AG09309 (cell line): ENCODE data around the gene AAK1.
"Not testable (repeated sequence)": the region's sequence is repeated elsewhere in the genome, so short reads cannot be mapped to it uniquely, and the experiment has no call there.

Source experiments
- DNase-seq: peaks from one replicate; pipeline ENCODE4 v3.0.0-alpha.2; 2010; ENCODE audit warnings: low read depth
- H3K4me3 ChIP-seq: 2 replicates; pipeline ENCODE4 v1.5.1; 2011; ENCODE audit warnings: mild to moderate bottlenecking, low read depth, low read length, moderate library complexity; ENCODE audit not compliant: control insufficient read depth
- CTCF ChIP-seq: IDR thresholded peaks from 2 replicates; pipeline ENCODE4 v1.5.1; 2011; ENCODE audit warnings: mild to moderate bottlenecking, low read depth, low read length, inconsistent platforms; ENCODE audit not compliant: insufficient read depth, control insufficient read depth; ENCODE audit errors: missing control alignments

Gene AAK1

DNA sequence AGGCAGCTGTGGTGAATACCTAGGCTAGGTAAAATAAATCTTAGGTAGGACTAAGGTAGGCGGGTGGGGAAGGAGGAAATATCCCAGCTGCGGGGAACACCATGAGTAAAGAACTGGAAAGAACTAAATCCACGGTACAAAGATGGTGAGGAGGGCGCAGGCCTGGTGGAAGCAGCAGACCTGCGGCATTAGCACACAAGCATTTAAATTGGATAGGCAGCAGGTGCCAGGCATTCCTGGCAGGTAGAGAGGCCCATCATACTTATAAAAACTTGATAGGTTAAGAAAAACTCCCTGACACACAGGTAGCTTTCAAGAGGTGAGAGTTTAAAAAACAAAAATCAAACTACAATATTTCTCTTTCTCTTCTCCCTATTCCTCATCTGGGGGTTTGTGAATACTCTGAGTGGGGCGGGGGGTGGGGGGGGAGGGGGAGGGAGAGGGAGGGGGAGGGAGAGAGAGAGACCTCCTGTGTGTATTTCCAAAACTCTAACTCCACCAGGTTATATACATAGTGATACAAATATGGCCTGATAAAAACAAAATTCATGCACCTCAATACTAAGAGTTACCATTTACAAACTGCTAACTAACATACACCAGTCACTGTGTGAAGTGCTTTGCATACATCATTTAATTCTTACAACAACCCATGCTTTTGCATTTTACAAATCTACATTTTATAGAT lies 13.5 kb downstream of the AAK1 start:
- DNase-seq: no peak
- no peak overlapping the region for H3K4me3 ChIP-seq
- no peak for TF ChIP-seq CTCF

DNA sequence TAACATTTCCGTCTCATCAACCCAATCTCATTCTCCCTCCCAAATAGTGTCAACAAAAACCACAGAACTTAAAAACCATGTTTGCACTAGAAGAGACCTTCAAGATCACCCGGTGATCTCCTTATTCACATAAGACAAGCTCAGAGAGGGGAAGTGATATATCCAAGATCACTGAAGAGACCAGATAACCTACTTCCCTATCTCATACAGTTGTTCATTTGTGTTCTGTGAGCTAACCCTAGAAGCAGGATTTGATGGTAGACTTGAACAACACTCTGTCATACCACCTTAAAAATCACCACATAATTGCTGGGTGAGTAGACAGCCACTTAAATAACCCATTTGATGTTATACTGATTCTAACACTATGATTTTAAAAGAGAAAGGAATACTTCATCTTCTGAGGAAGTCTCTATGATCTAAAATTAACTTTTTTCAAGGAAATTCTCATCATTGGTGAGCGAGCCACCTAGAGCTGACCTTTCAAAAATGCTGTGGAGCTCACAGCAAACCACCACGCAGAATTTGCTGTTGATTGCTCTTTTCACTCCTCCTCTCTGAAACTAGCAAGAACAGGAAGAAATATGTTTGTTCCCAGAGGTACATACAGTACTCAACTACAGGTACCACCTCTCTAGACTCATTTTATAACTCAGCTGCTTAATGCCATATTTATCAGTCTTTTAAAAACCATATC lies 15.1 kb downstream of the AAK1 start:
- DNase-seq: no peak
- TF ChIP-seq CTCF: no peak
- H3K4me3 ChIP-seq: no peak overlapping the region

- H3K4me3 ChIP-seq: no peak overlapping the region
- no peak for DNase-seq
- no peak for TF ChIP-seq CTCF
These were observed 18.3 kb downstream of the AAK1 start for GRCh38 chr2:69625078-69625795.

- H3K4me3 ChIP-seq: no peak overlapping the region
- TF ChIP-seq CTCF: no peak
- no peak for DNase-seq
These were observed 18.9 kb downstream of the AAK1 start for GRCh38 chr2:69624611-69625010.

- DNase-seq: no peak
- no peak overlapping the region for H3K4me3 ChIP-seq
- no peak for TF ChIP-seq CTCF
These were observed 19.4 kb downstream of the AAK1 start for GRCh38 chr2:69624131-69624530.

DNA sequence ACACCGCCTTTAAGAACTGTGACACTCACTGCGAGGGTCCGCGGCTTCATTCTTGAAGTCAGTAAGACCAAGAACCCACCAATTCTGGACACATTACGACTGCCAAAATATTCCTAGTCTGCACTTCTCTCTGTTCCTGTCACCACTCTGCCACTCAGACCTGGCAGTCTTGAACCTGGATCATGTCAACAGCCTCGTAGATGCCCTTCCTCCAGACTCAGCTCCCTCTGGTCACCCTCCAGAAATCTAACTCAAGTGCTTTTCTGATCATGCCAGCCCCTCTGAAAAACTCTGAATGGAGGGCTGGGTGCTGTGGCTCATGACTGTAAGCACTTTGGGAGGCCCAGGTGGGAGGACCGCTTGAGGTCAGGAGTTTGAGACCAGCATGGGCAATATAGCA lies 20.3 kb downstream of the AAK1 start:
- H3K4me3 ChIP-seq: no peak overlapping the region
- no peak for DNase-seq
- TF ChIP-seq CTCF: no peak

GRCh38 chr2:69622805-69623204 lies 20.7 kb downstream of the AAK1 start:
- not testable (repeated sequence) for DNase-seq, H3K4me3 ChIP-seq

DNA sequence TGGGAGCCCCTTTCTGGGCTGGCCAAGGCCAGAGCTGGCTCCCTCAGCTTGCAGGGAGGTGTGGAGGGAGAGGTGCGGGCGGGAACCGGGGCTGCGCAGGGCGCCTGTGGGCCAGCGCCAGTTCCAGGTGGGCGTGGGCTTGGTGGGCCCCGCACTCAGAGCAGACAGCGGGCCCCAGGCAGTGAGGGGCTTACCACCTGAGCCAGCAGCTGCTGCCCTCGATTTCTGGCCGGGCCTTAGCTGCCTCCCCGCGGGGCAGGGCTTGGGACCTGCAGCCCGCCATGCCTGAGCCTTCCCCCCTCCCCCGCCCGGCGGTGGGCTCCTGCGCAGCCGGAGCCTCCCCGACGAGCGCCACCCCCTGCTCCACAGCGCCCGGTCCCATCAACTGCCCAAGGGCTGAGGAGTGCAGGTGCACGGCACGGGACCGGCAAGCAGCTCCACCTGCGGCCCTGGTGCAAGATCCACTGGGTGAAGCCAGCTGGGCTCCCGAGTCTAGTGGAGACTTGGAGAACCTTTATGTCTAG lies 21.5 kb downstream of the AAK1 start:
- not testable (repeated sequence) for H3K4me3 ChIP-seq, DNase-seq
